Spleen (tissue), 11 donors: ENCODE data around the gene R3HCC1L. TPM values are rescaled to one million over a fixed set of nuclear protein-coding genes. Genes with fewer than 3 reads are reported as not detected.

Source experiments
- DNase-seq: peaks from one replicate; pipeline ENCODE4 v3.0.0-alpha.2; 2020
- H3K27ac ChIP-seq, 8 donors: fragments of 200-600 bp; sonication (generic) in 7 of 8; 1 replicate in 4 of 8; 2 replicates in 4 of 8; pipeline versions ENCODE4 v1.5.0 to v1.8.0; 2016 to 2021; ENCODE audit warnings: inconsistent platforms in 4 of 8, mild to moderate bottlenecking in 4 of 8, moderate library complexity in 1 of 8
- H3K27me3 ChIP-seq, 7 donors: fragments of 200-600 bp; sonication (generic) in 6 of 7; replicated peaks in 1 of 7; 1 replicate in 4 of 7; 2 replicates in 3 of 7; pipeline versions ENCODE4 v1.5.0 to v1.8.0; 2016 to 2021; ENCODE audit warnings: inconsistent platforms in 3 of 7, mild to moderate bottlenecking in 1 of 7
- H3K36me3 ChIP-seq, 6 donors: fragments of 200-600 bp; sonication (generic) in 5 of 6; 1 replicate in 4 of 6; 2 replicates in 2 of 6; pipeline versions ENCODE4 v1.5.0 to v1.8.0; 2016 to 2021; ENCODE audit warnings: inconsistent platforms in 2 of 6
- H3K4me1 ChIP-seq, 6 donors: fragments of 200-600 bp; sonication (generic) in 5 of 6; 1 replicate in 3 of 6; 2 replicates in 3 of 6; pipeline versions ENCODE4 v1.5.0 to v1.8.0; 2016 to 2021; ENCODE audit warnings: inconsistent platforms in 3 of 6
- H3K4me3 ChIP-seq, 8 donors: fragments of 200-600 bp; sonication (generic) in 7 of 8; 1 replicate in 4 of 8; 2 replicates in 4 of 8; pipeline versions ENCODE4 v1.5.0 to v1.8.0; 2016 to 2021; ENCODE audit warnings: inconsistent platforms in 4 of 8, mild to moderate bottlenecking in 4 of 8, moderate library complexity in 2 of 8
- H3K9me3 ChIP-seq, 8 donors: fragments of 200-600 bp; sonication (generic) in 7 of 8; 1 replicate in 4 of 8; 2 replicates in 4 of 8; pipeline versions ENCODE4 v1.5.0 to v1.8.0; 2016 to 2021; ENCODE audit warnings: inconsistent platforms in 4 of 8
- POLR2A ChIP-seq, 3 donors: fragments of 450-650 bp; IDR thresholded peaks; one replicate each; pipeline ENCODE4 v1.5.1; 2017; ENCODE audit warnings: antibody characterized with exemption in 3 of 3, mild to moderate bottlenecking in 1 of 3
- POLR2AphosphoS5 ChIP-seq, 3 donors: sonication (generic); formaldehyde crosslinking; IDR thresholded peaks; one replicate each; pipeline ENCODE4 v1.5.1; 2017; ENCODE audit warnings: antibody characterized with exemption in 3 of 3
- WGBS, 5 donors: extraction: QIAGEN DNeasy Blood & Tissue Kit in 3 of 5; methylation state at CpG; one replicate each; pipeline versions ENCODE4 v1.1.5 to v1.1.7; 2013 to 2018; 5-methylcytosine and 5-hydroxymethylcytosine counted together
- intact Hi-C: fragments of 100-400 bp; cut with DNase I; formaldehyde crosslinking; loops from one replicate; pipeline ENCODE4 v1.15.0; 2023; ENCODE audit warnings: low total_unique reads
- polyA plus RNA-seq, 3 donors: library from polyadenylated mRNA; stranded (reverse); fragments of 200-250 nt; gene quantifications; one replicate each; pipeline ENCODE4 v1.2.1, GENCODE V29; 2013
- total RNA-seq, 7 donors: library from RNA; depleted of rRNA in 3 of 7; stranded (reverse); fragments of >200 nt in 3 of 7; fragmentation: NEBNext Ultra II Directional in 4 of 7; extraction: Animal tissue kit (Norgen Biotek cat#: 25700) in 4 of 7; gene quantifications; one replicate each; pipeline versions ENCODE4 v1.1.0 to v1.2.1, GENCODE V29; 2016 to 2021
- TF ChIP-seq, protein P1 (sequence below), 11 experiments: fragments of 200-600 bp in 7 of 11; fragments of 450-650 bp in 4 of 11; sonication (generic) in 4 of 11; IDR thresholded peaks in 8 of 11; conservative IDR thresholded peaks in 3 of 11; 1 replicate in 7 of 11; 2 replicates in 4 of 11; pipeline versions ENCODE4 v1.4.0 to v1.8.0; 2016 to 2021; ENCODE audit warnings: antibody characterized with exemption in 11 of 11, inconsistent platforms in 4 of 11, mild to moderate bottlenecking in 1 of 11
- donor health status: healthy with polysubstance abuse.
- donor health status: DM: no; HTN: no; CAD: no; lungs with moderate emphysema.
- donor health status: DM: no; HTN: no; CAD: no.
- donor health status: Bipolar disorder and iron deficiency.
- donor health status: healthy.
- donor health status: DM: no; HTN: no; CAD: no.
- donor health status: DM: yes; HTN: yes; CAD: no.

The R3HCC1L gene
- total and polyA plus RNA-seq, 10 donors, result 9.0 to 21.2 (median 18.5) TPM

DNA sequence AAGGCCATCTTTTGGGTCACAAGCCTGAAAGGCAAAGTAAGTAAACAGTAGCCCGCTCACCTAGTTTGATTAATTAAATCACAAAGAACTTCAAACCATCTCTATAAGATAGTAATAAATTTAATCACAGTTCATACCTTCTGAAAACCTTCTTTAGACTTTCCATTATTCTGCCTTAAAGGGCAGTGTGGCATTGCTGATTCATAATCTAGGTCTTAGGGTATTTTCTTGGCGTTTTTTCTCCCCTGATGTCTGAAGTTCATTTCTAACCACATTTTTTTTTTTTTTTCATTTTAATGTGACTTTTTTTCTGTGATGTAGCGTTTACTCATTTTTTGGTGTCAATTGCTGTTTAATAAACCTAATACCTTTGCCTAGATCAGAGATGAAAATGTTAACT lies 106.1 kb downstream of the R3HCC1L start:
- no peaks in the 10 kb centered on the region for H3K9me3 ChIP-seq
- no peak for DNase-seq
- no peak for TF ChIP-seq POLR2A (IDR thresholded peaks at IDR 0.05)
- TF ChIP-seq, protein P1, sequence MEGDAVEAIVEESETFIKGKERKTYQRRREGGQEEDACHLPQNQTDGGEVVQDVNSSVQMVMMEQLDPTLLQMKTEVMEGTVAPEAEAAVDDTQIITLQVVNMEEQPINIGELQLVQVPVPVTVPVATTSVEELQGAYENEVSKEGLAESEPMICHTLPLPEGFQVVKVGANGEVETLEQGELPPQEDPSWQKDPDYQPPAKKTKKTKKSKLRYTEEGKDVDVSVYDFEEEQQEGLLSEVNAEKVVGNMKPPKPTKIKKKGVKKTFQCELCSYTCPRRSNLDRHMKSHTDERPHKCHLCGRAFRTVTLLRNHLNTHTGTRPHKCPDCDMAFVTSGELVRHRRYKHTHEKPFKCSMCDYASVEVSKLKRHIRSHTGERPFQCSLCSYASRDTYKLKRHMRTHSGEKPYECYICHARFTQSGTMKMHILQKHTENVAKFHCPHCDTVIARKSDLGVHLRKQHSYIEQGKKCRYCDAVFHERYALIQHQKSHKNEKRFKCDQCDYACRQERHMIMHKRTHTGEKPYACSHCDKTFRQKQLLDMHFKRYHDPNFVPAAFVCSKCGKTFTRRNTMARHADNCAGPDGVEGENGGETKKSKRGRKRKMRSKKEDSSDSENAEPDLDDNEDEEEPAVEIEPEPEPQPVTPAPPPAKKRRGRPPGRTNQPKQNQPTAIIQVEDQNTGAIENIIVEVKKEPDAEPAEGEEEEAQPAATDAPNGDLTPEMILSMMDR (IDR thresholded peaks at IDR 0.05 in 8 of 11, conservative IDR thresholded peaks at IDR 0.05 in 3 of 11), result no peak
- no peak for TF ChIP-seq POLR2AphosphoS5 (IDR thresholded peaks at IDR 0.05)
- intact Hi-C loops, result no loop called here
- H3K27me3 ChIP-seq, result no peaks in the 10 kb centered on the region
- WGBS, 5 donors, result 82 to 96% (median 93%) methylated on average over 3 of the region's 3 CpGs
- H3K27ac ChIP-seq, result no peak overlapping the region
- no peak overlapping the region for H3K4me3 ChIP-seq
- peaks cover 0 to 7% (median 0%) of the 10 kb centered on the region in 6 donors for H3K4me1 ChIP-seq
- peaks cover 5 to 100% (median 59%) of the 10 kb centered on the region in 6 donors for H3K36me3 ChIP-seq

DNA sequence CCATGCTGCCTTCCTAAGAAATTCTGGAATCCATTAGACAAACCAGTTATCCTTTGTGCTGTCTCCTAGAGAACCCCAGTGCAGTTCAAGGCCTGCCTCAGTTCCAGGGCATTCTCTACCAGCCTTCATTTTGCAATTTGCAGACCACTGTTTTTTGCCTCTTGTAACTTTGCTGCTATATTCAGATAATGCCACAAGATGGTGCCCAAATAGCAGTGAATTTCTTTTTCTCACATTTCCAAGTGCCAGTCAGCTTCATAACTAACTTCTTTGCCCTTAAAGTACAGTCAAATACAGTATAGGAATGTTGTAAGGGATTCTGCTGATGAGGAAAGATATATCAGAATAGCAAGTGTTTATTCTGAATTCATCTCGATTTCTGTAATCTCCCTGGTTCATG lies 108.4 kb downstream of the R3HCC1L start:
- Histone ChIP-seq H3K4me3 (no peak overlapping the region), H3K27ac (no peak overlapping the region), H3K36me3 (peaks cover 5 to 100% (median 54%) of the 10 kb centered on the region in 6 donors), H3K9me3 (no peaks in the 10 kb centered on the region), H3K4me1 (peaks cover 0 to 5% (median 0%) of the 10 kb centered on the region in 6 donors), H3K27me3 (no peaks in the 10 kb centered on the region)
- TF ChIP-seq POLR2AphosphoS5 (IDR thresholded peaks at IDR 0.05), result no peak
- TF ChIP-seq, protein P1 (IDR thresholded peaks at IDR 0.05 in 8 of 11, conservative IDR thresholded peaks at IDR 0.05 in 3 of 11), result peak in 3 of 11 experiments; percentile 28 to 33 (median 31)
- WGBS, 5 donors, result 85 to 92% (median 91%) methylated on average over 1 of the region's 1 CpG
- intact Hi-C loops, result no loop called here
- DNase-seq, result no peak

DNA sequence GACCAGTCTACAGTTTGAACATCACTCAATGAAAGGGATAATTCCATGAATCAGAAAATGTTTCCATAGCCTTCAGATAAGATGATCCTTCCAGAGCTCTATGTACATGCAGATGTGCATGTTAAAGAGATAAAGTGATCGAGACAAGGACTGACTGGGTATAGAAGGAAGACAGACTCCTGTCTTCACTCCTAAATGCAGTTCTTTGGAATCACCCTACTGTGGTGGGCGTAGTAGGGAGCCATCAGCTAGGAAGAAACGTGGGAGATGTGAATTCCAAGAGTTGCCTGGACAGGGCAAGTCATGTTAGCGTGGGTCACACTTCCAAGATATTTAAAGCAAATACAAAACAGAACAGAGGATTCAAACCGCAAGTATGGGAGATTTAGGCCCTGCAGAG lies 109.7 kb downstream of the R3HCC1L start:
- TF ChIP-seq, protein P1 (IDR thresholded peaks at IDR 0.05 in 8 of 11, conservative IDR thresholded peaks at IDR 0.05 in 3 of 11), result no peak
- TF ChIP-seq POLR2A (IDR thresholded peaks at IDR 0.05) (no peak), POLR2AphosphoS5 (IDR thresholded peaks at IDR 0.05) (no peak)
- Histone ChIP-seq H3K27ac (no peak overlapping the region), H3K4me3 (no peak overlapping the region), H3K9me3 (no peaks in the 10 kb centered on the region), H3K27me3 (no peaks in the 10 kb centered on the region), H3K36me3 (peaks cover 5 to 100% (median 64%) of the 10 kb centered on the region in 6 donors), H3K4me1 (no peaks in the 10 kb centered on the region)
- 95 to 97% (median 96%) methylated on average over 5 of the region's 5 CpGs for WGBS, 5 donors
- intact Hi-C loops, result no loop called here
- no peak for DNase-seq

DNA sequence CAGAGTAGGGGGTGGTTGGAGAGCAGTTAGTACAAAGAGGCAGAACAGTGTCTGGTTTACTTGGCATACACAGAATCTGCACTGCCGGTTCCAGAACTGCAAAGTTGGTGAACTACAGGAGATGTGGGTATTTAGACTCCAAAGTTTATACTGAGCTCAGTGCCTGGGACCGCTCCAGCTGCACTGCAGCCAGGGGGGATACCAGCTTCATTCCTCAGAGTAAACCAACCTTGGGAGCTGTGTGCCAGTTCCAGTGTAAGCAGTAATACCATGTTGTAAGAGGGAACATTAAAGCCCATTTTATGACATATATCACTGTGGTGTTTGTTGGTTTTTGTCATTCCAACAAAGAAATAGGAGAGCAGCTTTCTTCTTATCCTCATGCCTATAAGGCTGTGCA lies 110.1 kb downstream of the R3HCC1L start:
- intact Hi-C loops, result no loop called here
- no peaks in the 10 kb centered on the region for H3K27me3 ChIP-seq
- H3K4me3 ChIP-seq, result no peak overlapping the region
- TF ChIP-seq, protein P1 (IDR thresholded peaks at IDR 0.05 in 8 of 11, conservative IDR thresholded peaks at IDR 0.05 in 3 of 11), result no peak
- TF ChIP-seq POLR2AphosphoS5 (IDR thresholded peaks at IDR 0.05), result no peak
- TF ChIP-seq POLR2A (IDR thresholded peaks at IDR 0.05), result no peak
- H3K27ac ChIP-seq, result no peak overlapping the region
- 93 to 100% (median 94%) methylated on average over 2 of the region's 2 CpGs for WGBS, 5 donors
- H3K36me3 ChIP-seq, result peaks cover 5 to 100% (median 66%) of the 10 kb centered on the region in 6 donors
- H3K9me3 ChIP-seq, result no peaks in the 10 kb centered on the region
- no peak for DNase-seq
- H3K4me1 ChIP-seq, result no peaks in the 10 kb centered on the region
